Measurements from ENCODE around the gene PTPRO.

The PTPRO gene

GRCh38 chr12:15530361-15530760, 208.1 kb downstream of the PTPRO start:
- no peak for DNase-seq

- peak; percentile 79 for DNase-seq
These were observed 210.2 kb downstream of the PTPRO start for GRCh38 chr12:15532364-15532977.

- no peak for DNase-seq
These were observed 212.0 kb downstream of the PTPRO start for GRCh38 chr12:15534322-15534721.

GRCh38 chr12:15534874-15535273, 212.6 kb downstream of the PTPRO start:
- DNase-seq, result peak; percentile 11

GRCh38 chr12:15535352-15535781, 213.1 kb downstream of the PTPRO start:
- DNase-seq, result no peak

- no peak for DNase-seq
These were observed 214.1 kb downstream of the PTPRO start for GRCh38 chr12:15536446-15536845.

GRCh38 chr12:15538881-15539280, 216.6 kb downstream of the PTPRO start:
- DNase-seq, result peak; percentile 46

GRCh38 chr12:15540005-15540404, 217.7 kb downstream of the PTPRO start:
- no peak for DNase-seq

GRCh38 chr12:15540469-15540872, 218.2 kb downstream of the PTPRO start:
- DNase-seq, result peak; percentile 90

- DNase-seq, result no peak
These were observed 219.8 kb downstream of the PTPRO start for GRCh38 chr12:15541996-15542631.

GRCh38 chr12:15543347-15543746, 221.0 kb downstream of the PTPRO start:
- no peak for DNase-seq

- no peak for DNase-seq
These were observed 222.3 kb downstream of the PTPRO start for GRCh38 chr12:15544589-15544988.

- DNase-seq, result no peak
These were observed 223.0 kb downstream of the PTPRO start for GRCh38 chr12:15545334-15545733.

- peak; percentile 5 for DNase-seq
These were observed 223.9 kb downstream of the PTPRO start for GRCh38 chr12:15546102-15546701.

- no peak for DNase-seq
These were observed 224.8 kb downstream of the PTPRO start for GRCh38 chr12:15547063-15547462.

GRCh38 chr12:15547691-15548090, 225.4 kb downstream of the PTPRO start:
- no peak for DNase-seq

GRCh38 chr12:15550793-15551192, 228.5 kb downstream of the PTPRO start:
- no peak for DNase-seq

GRCh38 chr12:15555446-15555845, 233.1 kb downstream of the PTPRO start:
- peak; percentile 55 for DNase-seq

- peak; percentile 10 for DNase-seq
These were observed 234.2 kb downstream of the PTPRO start for GRCh38 chr12:15556411-15557102.

GRCh38 chr12:15558915-15559528, 236.7 kb downstream of the PTPRO start:
- DNase-seq, result peak; percentile 91

- no peak for DNase-seq
These were observed 239.1 kb downstream of the PTPRO start for GRCh38 chr12:15561396-15561795.

GRCh38 chr12:15562263-15562662, 240.0 kb downstream of the PTPRO start:
- no peak for DNase-seq

GRCh38 chr12:15563663-15564062, 241.4 kb downstream of the PTPRO start:
- peak; percentile 61 for DNase-seq

All from fibroblast of skin of right quadriceps (primary cell).